ENCODE data around the gene MED16. TPM values are rescaled to one million over a fixed set of nuclear protein-coding genes. Genes with fewer than 3 reads are reported as not detected.

Gene MED16
- total and polyA plus RNA-seq, 12 donors: 5.3 to 139 (median 62.6) TPM

DNA sequence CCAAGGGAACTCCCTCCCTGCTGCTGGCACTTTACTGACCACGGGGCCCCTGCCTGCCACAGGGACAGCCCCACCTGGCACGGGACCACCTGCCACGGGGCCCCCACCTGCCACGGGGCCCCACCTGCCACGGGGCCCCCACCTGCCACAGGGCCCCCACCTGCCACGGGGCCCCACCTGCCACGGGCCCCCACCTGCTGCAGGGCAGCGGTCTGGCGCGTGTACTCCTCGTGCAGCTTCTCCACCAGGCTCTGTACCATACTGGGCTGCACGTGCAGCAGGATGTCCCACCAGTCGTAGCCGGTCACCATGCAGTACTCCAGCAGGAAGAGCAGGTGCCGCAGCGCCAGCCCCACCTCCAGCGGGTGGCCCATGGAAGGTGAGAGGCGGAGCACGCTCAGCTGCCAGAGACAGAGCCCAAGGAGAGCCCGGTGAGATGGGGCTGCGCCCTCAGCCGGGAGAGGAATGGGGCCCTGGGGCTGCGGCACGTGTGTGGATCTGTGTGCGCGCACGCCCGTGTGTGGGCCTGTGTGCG is 16.1 kb downstream of the MED16 start:
- Histone ChIP-seq H3K27me3 (no peaks in the 10 kb centered on the region), H3K4me3 (no peak overlapping the region), H3K27ac (no peak overlapping the region), H3K4me1 (replicated peaks in 1 of 2) (peaks cover 7 to 8% of the 10 kb centered on the region in 2 donors), H3K9me3 (replicated peaks in 1 of 3) (no peaks in the 10 kb centered on the region), H3K36me3 (replicated peaks in 1 of 2) (peaks cover 0 to 33% of the 10 kb centered on the region in 2 donors)
- DNase-seq: no peak
- TF ChIP-seq POLR2A (IDR thresholded peaks at IDR 0.05): no peak
- TF ChIP-seq, protein P1, sequence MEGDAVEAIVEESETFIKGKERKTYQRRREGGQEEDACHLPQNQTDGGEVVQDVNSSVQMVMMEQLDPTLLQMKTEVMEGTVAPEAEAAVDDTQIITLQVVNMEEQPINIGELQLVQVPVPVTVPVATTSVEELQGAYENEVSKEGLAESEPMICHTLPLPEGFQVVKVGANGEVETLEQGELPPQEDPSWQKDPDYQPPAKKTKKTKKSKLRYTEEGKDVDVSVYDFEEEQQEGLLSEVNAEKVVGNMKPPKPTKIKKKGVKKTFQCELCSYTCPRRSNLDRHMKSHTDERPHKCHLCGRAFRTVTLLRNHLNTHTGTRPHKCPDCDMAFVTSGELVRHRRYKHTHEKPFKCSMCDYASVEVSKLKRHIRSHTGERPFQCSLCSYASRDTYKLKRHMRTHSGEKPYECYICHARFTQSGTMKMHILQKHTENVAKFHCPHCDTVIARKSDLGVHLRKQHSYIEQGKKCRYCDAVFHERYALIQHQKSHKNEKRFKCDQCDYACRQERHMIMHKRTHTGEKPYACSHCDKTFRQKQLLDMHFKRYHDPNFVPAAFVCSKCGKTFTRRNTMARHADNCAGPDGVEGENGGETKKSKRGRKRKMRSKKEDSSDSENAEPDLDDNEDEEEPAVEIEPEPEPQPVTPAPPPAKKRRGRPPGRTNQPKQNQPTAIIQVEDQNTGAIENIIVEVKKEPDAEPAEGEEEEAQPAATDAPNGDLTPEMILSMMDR (IDR thresholded peaks at IDR 0.05): no peak
- WGBS, 4 donors: 80 to 94% (median 90%) methylated on average over 7 to 29 of the region's 29 CpGs
- intact Hi-C loops (cut with DNase I): no loop called here

DNA sequence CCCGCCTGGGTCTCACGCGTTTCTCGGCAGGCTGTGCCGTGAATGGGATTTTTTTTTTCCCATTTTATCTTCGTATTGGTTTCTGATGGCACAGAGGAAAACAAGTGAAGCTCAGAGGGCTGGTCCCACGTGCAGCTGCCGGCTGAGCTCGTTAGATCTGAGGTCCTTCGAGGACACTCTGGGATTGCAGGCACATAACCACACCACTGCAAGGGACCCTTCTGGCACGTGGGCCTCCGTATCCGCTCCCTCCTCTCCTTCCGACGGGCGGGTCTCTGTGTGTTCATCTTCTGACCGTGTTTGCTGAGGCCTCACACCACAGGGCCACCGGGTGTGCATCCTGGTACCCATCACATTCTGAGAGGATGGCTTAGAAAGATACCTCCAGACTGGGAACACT is 16.9 kb downstream of the MED16 start:
- TF ChIP-seq, protein P1 (IDR thresholded peaks at IDR 0.05): no peak
- no peak for TF ChIP-seq POLR2A (IDR thresholded peaks at IDR 0.05)
- H3K36me3 ChIP-seq (replicated peaks in 1 of 2): peaks cover 0 to 30% of the 10 kb centered on the region in 2 donors
- no peak overlapping the region for H3K4me3 ChIP-seq
- no peak for DNase-seq
- H3K4me1 ChIP-seq (replicated peaks in 1 of 2): peaks cover 8 to 9% of the 10 kb centered on the region in 2 donors
- intact Hi-C loops (cut with DNase I): no loop called here
- no peak overlapping the region for H3K27ac ChIP-seq
- no peaks in the 10 kb centered on the region for H3K9me3 ChIP-seq (replicated peaks in 1 of 3)
- H3K27me3 ChIP-seq: no peaks in the 10 kb centered on the region
- 84 to 89% (median 87%) methylated on average over 15 to 18 of the region's 18 CpGs for WGBS, 4 donors

DNA sequence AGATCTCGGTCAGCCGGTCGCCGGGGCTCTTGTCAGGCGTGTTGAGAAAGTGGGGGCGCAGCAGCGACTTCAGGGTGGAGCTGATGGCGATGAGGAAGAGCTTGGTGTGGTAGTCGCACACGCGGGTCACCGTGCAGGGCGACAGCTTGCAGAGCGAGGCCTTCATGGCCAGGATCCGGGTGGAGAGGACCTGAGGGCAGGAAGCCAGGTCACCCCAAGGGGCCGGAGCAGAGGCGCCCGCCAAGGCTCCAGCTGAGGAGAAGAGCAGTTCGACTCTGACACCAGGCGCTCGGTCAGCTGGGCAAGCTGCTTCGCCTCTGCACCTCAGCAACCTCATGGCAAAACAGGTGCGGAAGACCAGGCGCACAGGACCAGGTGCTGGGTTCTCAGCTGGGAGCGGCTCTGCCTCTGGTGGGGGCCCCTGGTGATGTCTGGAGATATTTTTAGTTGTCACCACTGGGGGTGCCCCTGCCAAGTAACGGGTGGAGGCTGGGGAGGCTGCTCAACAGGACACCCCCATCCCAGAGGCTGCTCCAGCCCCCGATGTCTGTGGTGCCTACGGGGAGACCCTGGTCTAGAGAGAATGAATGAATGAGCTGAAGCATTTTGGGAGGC is 17.6 kb downstream of the MED16 start:
- no peaks in the 10 kb centered on the region for H3K9me3 ChIP-seq (replicated peaks in 1 of 3)
- peaks cover 8 to 9% of the 10 kb centered on the region in 2 donors for H3K4me1 ChIP-seq (replicated peaks in 1 of 2)
- TF ChIP-seq POLR2A (IDR thresholded peaks at IDR 0.05): no peak
- TF ChIP-seq, protein P1 (IDR thresholded peaks at IDR 0.05): no peak
- H3K27me3 ChIP-seq: no peaks in the 10 kb centered on the region
- no peak overlapping the region for H3K4me3 ChIP-seq
- no peak overlapping the region for H3K27ac ChIP-seq
- no peak for DNase-seq
- peaks cover 0 to 28% of the 10 kb centered on the region in 2 donors for H3K36me3 ChIP-seq (replicated peaks in 1 of 2)
- intact Hi-C loops (cut with DNase I): no loop called here
- 94 to 95% (median 94%) methylated on average over 23 to 28 of the region's 28 CpGs for WGBS, 4 donors

DNA sequence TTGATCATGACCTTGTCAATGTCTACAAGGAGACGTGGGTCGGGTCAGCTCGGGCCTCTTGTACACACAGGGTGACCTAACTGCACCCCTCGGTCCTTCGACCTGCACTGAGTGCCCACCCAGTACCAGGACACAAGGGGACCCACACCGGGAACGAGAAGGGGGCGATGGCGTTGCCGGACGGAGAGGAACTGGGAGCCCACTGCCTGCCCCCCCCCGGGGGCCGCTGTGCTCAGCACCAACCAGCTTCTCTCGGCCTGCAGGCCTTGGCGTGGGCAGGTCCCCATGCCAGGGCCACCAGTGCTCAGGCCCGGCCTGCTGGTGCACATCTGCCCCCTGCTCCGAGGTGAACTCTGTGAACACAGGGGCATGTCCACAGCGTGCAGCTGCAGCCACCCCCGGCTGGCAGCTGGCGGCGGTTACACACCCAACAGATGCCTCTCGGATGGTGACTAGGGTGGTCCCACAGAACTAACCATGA is 19.4 kb downstream of the MED16 start:
- H3K27ac ChIP-seq: no peak overlapping the region
- no peaks in the 10 kb centered on the region for H3K27me3 ChIP-seq
- H3K4me3 ChIP-seq: no peak overlapping the region
- no peak for TF ChIP-seq POLR2A (IDR thresholded peaks at IDR 0.05)
- TF ChIP-seq, protein P1 (IDR thresholded peaks at IDR 0.05): no peak
- H3K36me3 ChIP-seq (replicated peaks in 1 of 2): peaks cover 0 to 30% of the 10 kb centered on the region in 2 donors
- intact Hi-C loops (cut with DNase I): no loop called here
- WGBS, 4 donors: 92 to 98% (median 94%) methylated on average over 7 to 22 of the region's 22 CpGs
- H3K9me3 ChIP-seq (replicated peaks in 1 of 3): no peaks in the 10 kb centered on the region
- no peak for DNase-seq
- peaks cover 12 to 18% of the 10 kb centered on the region in 2 donors for H3K4me1 ChIP-seq (replicated peaks in 1 of 2)

All from adrenal gland (tissue), 12 donors.